Coronary artery (tissue), 2 donors: ENCODE measurements around the gene AUP1.
"Not testable (repeated sequence)": the region's sequence is repeated elsewhere in the genome, so short reads cannot be mapped to it uniquely, and the experiment has no call there.

ENCODE experiments used
- DNase-seq: peaks from one replicate; pipeline ENCODE4 v3.0.0-alpha.2; 2017; ENCODE audit warnings: low spot score
- H3K27ac ChIP-seq, 2 donors: fragments of 200-600 bp; sonication (generic); one replicate each; pipeline ENCODE4 v1.5.1; 2016 to 2019
- H3K4me3 ChIP-seq: fragments of 200-600 bp; sonication (generic); 2 replicates; pipeline ENCODE4 v1.5.1; 2016; ENCODE audit warnings: mild to moderate bottlenecking, moderate library complexity
- CTCF ChIP-seq: fragments of 200-600 bp; sonication (generic); IDR thresholded peaks from one replicate; pipeline ENCODE4 v1.5.1; 2019; ENCODE audit warnings: antibody characterized with exemption

The AUP1 gene

GRCh38 chr2:74566076-74566753 lies 36.7 kb upstream of the AUP1 start:
- peak overlapping the region in 1 of 2 donors; percentile 7 for H3K27ac ChIP-seq

GRCh38 chr2:74564222-74564621 lies 34.7 kb upstream of the AUP1 start:
- TF ChIP-seq CTCF: no peak
- H3K27ac ChIP-seq: no peak overlapping the region
- no peak overlapping the region for H3K4me3 ChIP-seq
- DNase-seq: peak; percentile 31

More at GRCh38 chr2:74566076-74566753, 36.7 kb upstream of the AUP1 start:
- DNase-seq: no peak
- no peak for TF ChIP-seq CTCF
- no peak overlapping the region for H3K4me3 ChIP-seq

- DNase-seq: peak; percentile 58
- no peak for TF ChIP-seq CTCF
- Histone ChIP-seq H3K27ac (no peak overlapping the region), H3K4me3 (no peak overlapping the region)
Measured at GRCh38 chr2:74562126-74562775, 32.7 kb upstream of the AUP1 start.

GRCh38 chr2:74561022-74561421 lies 31.5 kb upstream of the AUP1 start:
- H3K4me3 ChIP-seq, H3K27ac ChIP-seq, DNase-seq: not testable (repeated sequence)

- Histone ChIP-seq H3K4me3 (no peak overlapping the region), H3K27ac (no peak overlapping the region)
- peak; percentile 62 for DNase-seq
- TF ChIP-seq CTCF: no peak
Measured at GRCh38 chr2:74560591-74560990, 31.1 kb upstream of the AUP1 start.

DNA sequence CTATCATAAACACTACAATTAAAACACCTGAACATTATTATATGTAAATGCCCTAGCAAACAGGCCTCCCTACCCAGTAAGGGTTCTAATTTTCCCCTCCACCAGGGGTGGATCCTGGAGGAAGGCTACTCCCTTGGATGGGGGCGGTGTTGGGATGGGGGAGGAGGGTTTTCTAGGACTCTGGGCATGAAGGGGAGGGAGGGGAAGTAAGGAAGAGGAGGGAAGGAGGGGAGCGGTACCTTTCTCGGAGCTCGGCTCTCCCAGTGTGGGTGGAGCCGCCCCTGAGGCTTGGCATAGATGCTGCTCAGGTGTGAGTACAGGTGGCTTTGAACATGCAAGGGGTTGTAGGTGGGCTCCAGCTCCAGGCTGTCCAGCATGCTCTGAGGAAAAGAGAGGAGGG lies 30.4 kb upstream of the AUP1 start:
- no peak for TF ChIP-seq CTCF
- DNase-seq: peak; percentile 43
- Histone ChIP-seq H3K4me3 (no peak overlapping the region), H3K27ac (no peak overlapping the region)

DNA sequence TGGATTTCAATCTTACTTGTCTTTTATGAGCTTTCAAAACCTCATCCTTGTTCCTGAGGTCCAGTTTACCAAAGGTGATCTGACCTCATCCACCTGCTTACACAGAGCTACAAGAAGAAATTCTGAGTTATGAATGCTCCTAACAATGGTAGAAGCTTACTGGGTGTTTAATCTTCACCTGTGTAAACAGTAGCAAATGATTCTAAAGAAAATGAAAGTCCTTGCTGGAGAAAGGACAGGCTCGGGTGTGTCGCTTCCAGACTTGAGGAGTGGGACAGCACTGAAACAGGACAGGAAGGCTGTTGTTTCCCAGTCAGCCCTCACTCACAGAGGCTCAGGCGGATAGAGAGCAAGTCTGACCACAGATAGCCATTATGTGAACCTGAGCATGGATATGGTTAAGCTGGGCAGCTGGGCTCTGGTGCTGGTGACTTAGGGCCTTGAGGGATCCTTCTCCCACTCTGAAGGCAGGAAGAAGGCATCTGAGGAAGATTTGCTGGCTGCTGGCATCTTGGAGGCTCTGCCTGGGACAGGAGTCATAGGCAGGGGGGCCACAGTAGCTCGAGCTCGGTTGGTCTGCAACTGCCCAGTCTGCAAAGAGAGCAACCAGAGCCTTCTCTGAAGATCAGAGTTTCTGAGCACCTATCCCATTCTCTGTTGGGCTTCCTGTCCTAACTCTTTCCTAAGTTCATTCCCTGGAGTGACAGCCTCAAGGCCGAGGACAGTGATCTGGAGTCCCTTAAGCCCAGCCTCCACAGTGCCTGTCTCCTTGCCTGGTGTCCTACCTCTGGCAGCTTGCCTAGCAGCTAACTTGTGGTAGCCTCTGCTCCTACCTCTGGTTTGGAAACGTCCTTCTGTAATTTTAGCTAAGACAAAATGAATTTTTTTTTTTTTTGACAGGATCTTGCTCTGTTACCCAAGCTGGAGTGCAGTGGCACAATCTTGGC lies 29.1 kb upstream of the AUP1 start:
- no peak for TF ChIP-seq CTCF
- H3K4me3 ChIP-seq: no peak overlapping the region
- no peak overlapping the region for H3K27ac ChIP-seq
- DNase-seq: peak; percentile 61
